ENCODE data around the gene CFL1. TPM values are rescaled to one million over a fixed set of nuclear protein-coding genes. Genes with fewer than 3 reads are reported as not detected.

CFL1 gene
- polyA plus RNA-seq, 1 of the 3 experiments (the other 2 are of a cell fraction), result 4,252 TPM

- H3K79me2 ChIP-seq (ENCODE audit: insufficient read depth), result peaks cover 86% of the 10 kb centered on the region
- peak within 1 kb of the TSS in 1 of 2 experiments; percentile 95; a peak in 3 of 4 replicates for H3K27ac ChIP-seq (ENCODE audit: low read depth in 2 of 2, low read length in 1 of 2)
- H3F3A ChIP-seq (replicated peaks; ENCODE audit: insufficient read depth), result peaks cover 59% of the 10 kb centered on the region
- H3K27me3 ChIP-seq (ENCODE audit: insufficient read depth), result no peaks in the 10 kb centered on the region
- peak within 1 kb of the TSS; percentile 59 to 82 for H3K4me3 ChIP-seq (ENCODE audit: low read depth in 2 of 2, low read length in 1 of 2)
- DNase-seq, result peak; percentile 81
- H3K9me3 ChIP-seq, result no peaks in the 10 kb centered on the region
- no peak within 1 kb of the TSS for H2AFZ ChIP-seq (ENCODE audit: low read depth)
- H3K4me2 ChIP-seq, result peak within 1 kb of the TSS; percentile 89
- H3K9me2 ChIP-seq, result no peaks in the 10 kb centered on the region
- H3K9ac ChIP-seq, result peak within 1 kb of the TSS; percentile 97
- peaks cover 0 to 44% of the 10 kb centered on the region in 2 experiments; a peak in 3 of 4 replicates for H3K4me1 ChIP-seq (ENCODE audit: control insufficient read depth in 1 of 2, insufficient read depth in 2 of 2, low read depth in 1 of 2, low read length in 1 of 2)
- CTCF ChIA-PET, result interaction anchor here (0.8 to 4.6 kb wide), 8 partner anchors 11 to 360 kb away, joined by 3 to 36 read pairs (median 4); partner anchors contain the start of genes CCDC85B, FIBP and MUS81
- peaks cover 0 to 31% of the 10 kb centered on the region in 2 experiments for H3K36me3 ChIP-seq (replicated peaks in 1 of 2; ENCODE audit: control insufficient read depth in 1 of 2, insufficient read depth in 2 of 2, low read length in 1 of 2)
- WGBS (ENCODE audit: low lambda C conversion rate), result 15% methylated on average over 22 of the region's 80 CpGs
- H4K20me1 ChIP-seq (ENCODE audit: insufficient read depth), result peaks cover 37% of the 10 kb centered on the region
- POLR2A ChIA-PET, result interaction anchor here (1.3 kb wide), 1 partner anchor 18 kb away, joined by 4 read pairs; the partner anchor contains the start of gene C11orf68
- TF ChIP-seq NRF1 (IDR thresholded peaks at IDR 0.05; ENCODE audit: low read depth, low read length) (no peak), MXI1 (IDR thresholded peaks at IDR 0.05; ENCODE audit: low read depth, low read length) (no peak), SIN3A (IDR thresholded peaks at IDR 0.05; ENCODE audit: borderline replicate concordance, low read depth, low read length) (peak; percentile 58; the same call in 1 of the 2 replicates), PBX3 (IDR thresholded peaks at IDR 0.05) (no peak; the same call in none of the 2 replicates), MAX (IDR thresholded peaks at IDR 0.05; ENCODE audit: low read depth) (peak; percentile 78), TAF1 (IDR thresholded peaks at IDR 0.05; ENCODE audit: borderline replicate concordance, low read depth, low read length) (peak; percentile 95), EP300 (IDR thresholded peaks at IDR 0.05; ENCODE audit: borderline replicate concordance in 1 of 2, low read depth in 1 of 2, low read length in 1 of 2) (peak in 1 of 2 experiments; percentile 52; a peak in 1 of 4 replicates), FOSL2 (IDR thresholded peaks at IDR 0.05; ENCODE audit: borderline replicate concordance, low read depth) (peak; percentile 63; the same call in 1 of the 2 replicates), MEF2A (IDR thresholded peaks at IDR 0.05; ENCODE audit: borderline replicate concordance, low read depth) (no peak), POLR2AphosphoS5 (IDR thresholded peaks at IDR 0.05; ENCODE audit: low read depth, low read length) (peak; percentile 97), IRF3 (IDR thresholded peaks at IDR 0.05; ENCODE audit: low read depth, low read length) (no peak), GABPA (IDR thresholded peaks at IDR 0.05; ENCODE audit: low read depth) (0 out of 2 replicates have a peak, but pooled peaks have one; percentile 15), ELF1 (IDR thresholded peaks at IDR 0.05) (no peak), CTCF (IDR thresholded peaks at IDR 0.05) (no peak), REST (IDR thresholded peaks at IDR 0.05; ENCODE audit: low read depth, low read length) (0 out of 2 replicates have a peak, but pooled peaks have one; percentile 31), YY1 (IDR thresholded peaks at IDR 0.05; ENCODE audit: low read depth) (no peak), JUND (IDR thresholded peaks at IDR 0.05) (peak; percentile 52), TCF12 (IDR thresholded peaks at IDR 0.05) (peak; percentile 42; the same call in 1 of the 2 replicates), FOXJ3 (CRISPR knock-in tag; IDR thresholded peaks at IDR 0.05) (no peak), CHD2 (IDR thresholded peaks at IDR 0.05; ENCODE audit: low read length, partially characterized antibody) (no peak), RXRA (IDR thresholded peaks at IDR 0.05; ENCODE audit: borderline replicate concordance, low read depth) (peak; percentile 31; the same call in 1 of the 2 replicates), NFIC (IDR thresholded peaks at IDR 0.05; ENCODE audit: borderline replicate concordance) (peak; percentile 29)
These were observed 42.3 kb upstream of the CFL1 start, which contains the start of gene FOSL1 for GRCh38 chr11:65900125-65900898. Gene FOSL1 (minus strand): TSS chr11:65900388. CDS start chr11:65900339, 49 bp downstream.

Data from SK-N-SH (cell line).